ENCODE measurements around the gene PPIF.
A peak's percentile ranks its signal among the peaks of the same experiment; 100 is the strongest.

PPIF gene

DNA sequence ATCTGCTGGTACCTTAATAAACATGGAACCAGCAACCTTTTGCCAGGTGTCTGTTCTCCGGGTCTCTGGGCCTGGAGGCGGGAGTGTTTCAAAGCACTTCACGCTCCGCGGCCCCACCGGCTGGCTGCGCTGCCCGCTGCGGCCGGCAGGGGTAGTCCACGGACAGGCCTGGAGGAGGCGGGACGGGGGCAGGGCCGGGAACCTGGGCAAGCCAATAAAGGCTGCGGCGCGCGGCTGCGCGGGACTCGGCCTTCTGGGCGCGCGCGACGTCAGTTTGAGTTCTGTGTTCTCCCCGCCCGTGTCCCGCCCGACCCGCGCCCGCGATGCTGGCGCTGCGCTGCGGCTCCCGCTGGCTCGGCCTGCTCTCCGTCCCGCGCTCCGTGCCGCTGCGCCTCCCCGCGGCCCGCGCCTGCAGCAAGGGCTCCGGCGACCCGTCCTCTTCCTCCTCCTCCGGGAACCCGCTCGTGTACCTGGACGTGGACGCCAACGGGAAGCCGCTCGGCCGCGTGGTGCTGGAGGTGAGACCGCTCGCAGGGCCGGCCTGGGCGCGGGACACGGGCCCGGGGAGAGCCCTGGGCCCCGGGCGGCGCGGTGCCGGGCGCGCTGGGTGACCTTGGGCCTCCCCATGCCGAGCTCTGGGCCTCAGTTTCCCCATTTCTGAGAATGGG lies at the start of gene PPIF:
Gene PPIF, plus strand, starts transcription at position 244 of the 668 bp plus-strand sequence. Its CDS starts 80 bp downstream, at position 324.
- H3K4me1 ChIP-seq (ENCODE audit: control insufficient read depth, insufficient read depth, low read length), result peaks cover 75% of the 10 kb centered on the region
- peak within 1 kb of the TSS; percentile 90 for H3K9ac ChIP-seq (ENCODE audit: low read length)

DNA sequence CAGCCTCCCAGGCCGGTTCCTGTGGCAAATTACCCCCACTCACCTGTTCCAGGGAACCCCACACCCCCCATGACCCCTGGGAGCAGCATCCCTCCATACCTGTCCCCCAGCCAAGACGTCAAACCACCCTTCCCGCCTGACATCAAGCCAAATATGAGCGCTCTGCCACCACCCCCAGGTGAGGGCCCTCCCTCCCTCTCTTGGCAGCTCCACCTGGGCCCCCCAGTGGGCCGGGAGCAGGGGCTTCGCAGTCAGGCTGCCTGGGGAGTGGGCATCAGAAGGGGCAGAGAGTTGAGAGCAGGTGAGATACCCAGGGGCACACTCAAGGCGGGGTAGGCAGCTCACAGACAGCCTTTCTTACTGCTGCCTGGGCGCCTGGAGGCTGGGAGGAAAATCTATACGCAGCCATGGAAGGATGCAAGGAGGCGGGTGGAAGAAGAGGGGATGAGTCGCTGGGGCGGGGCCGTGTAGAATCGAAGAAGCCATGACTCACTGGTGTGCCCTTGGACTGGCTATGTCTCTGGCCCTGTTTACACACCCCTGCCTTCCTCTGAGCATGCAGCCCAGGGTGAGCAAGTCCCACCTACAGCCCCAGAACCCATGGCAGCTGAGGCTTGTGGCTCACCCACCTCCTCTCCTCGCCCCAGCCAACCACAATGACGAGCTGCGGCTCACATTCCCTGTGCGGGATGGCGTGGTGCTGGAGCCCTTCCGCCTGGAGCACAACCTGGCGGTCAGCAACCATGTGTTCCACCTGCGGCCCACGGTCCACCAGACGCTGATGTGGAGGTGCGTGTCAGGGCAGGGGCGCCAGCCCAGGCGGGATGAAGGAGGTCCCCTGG lies 48.6 kb upstream of the PPIF start:
- H3K36me3 ChIP-seq (ENCODE audit: control insufficient read depth, insufficient read depth, low read length), result peaks cover 68% of the 10 kb centered on the region
- no peaks in the 10 kb centered on the region for H3K9me3 ChIP-seq (ENCODE audit: control insufficient read depth, low read length)
- H3K9ac ChIP-seq (ENCODE audit: low read length), result peak overlapping the region; percentile 8

More for the DNA sequence above, at the start of gene PPIF:
- peak within 1 kb of the TSS; percentile 44 for H3K4me3 ChIP-seq (ENCODE audit: low read length)
- no peaks in the 10 kb centered on the region for H3K27me3 ChIP-seq (ENCODE audit: control insufficient read depth, insufficient read depth, low read length)
- H3K36me3 ChIP-seq (ENCODE audit: control insufficient read depth, insufficient read depth, low read length), result peaks cover 18% of the 10 kb centered on the region
- H3K9me3 ChIP-seq (ENCODE audit: control insufficient read depth, low read length), result no peaks in the 10 kb centered on the region

DNA sequence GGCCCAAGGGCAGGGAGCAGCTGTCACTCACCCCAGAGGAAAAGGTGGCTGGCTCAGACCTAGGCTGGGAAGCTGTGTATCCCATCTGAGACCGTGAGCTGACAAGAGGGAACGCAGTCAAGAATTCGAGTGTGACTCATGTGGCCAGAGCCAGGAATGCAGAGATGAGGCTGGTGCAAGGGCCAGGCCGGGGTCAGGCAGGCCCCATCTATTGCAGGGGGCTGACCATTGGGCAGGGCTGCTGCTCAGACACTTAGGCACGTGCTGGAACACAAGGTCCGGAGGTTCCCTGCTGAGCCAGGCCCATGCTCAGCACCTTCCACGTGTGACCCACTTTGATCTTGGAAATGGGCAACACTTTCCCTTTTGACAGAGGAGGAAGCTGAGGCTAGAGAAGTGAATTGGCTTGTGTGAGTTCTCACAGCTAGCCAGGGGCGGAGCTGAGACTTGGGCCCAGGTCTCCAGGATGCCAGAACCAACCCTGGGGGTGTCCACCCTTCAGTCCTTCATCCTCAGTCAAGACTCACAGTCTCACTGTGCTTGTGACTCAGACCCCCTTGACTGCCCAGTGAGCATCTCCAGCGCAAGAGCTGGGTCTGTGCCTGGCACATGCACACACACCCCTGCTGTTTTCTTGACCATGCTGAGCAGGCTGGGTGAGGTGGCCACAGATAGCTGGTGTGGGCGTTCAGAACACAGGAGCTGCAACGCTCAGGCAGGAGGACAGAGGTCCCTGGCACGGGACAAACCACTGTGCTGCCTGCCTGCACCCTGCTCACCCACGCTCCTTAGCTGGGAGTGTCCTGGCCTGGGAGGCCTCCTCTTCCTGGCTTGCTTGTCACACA lies 47.6 kb upstream of the PPIF start:
- Histone ChIP-seq H3K4me3 (ENCODE audit: low read length) (no peak overlapping the region), H3K27me3 (ENCODE audit: control insufficient read depth, insufficient read depth, low read length) (no peaks in the 10 kb centered on the region), H3K4me1 (ENCODE audit: control insufficient read depth, insufficient read depth, low read length) (peaks cover 18% of the 10 kb centered on the region), H3K9ac (ENCODE audit: low read length) (no peak overlapping the region), H3K9me3 (ENCODE audit: control insufficient read depth, low read length) (no peaks in the 10 kb centered on the region), H3K36me3 (ENCODE audit: control insufficient read depth, insufficient read depth, low read length) (peaks cover 74% of the 10 kb centered on the region)

More for the DNA sequence above, 48.6 kb upstream of the PPIF start:
- Histone ChIP-seq H3K4me3 (ENCODE audit: low read length) (no peak overlapping the region), H3K4me1 (ENCODE audit: control insufficient read depth, insufficient read depth, low read length) (peaks cover 28% of the 10 kb centered on the region), H3K27me3 (ENCODE audit: control insufficient read depth, insufficient read depth, low read length) (no peaks in the 10 kb centered on the region)

DNA sequence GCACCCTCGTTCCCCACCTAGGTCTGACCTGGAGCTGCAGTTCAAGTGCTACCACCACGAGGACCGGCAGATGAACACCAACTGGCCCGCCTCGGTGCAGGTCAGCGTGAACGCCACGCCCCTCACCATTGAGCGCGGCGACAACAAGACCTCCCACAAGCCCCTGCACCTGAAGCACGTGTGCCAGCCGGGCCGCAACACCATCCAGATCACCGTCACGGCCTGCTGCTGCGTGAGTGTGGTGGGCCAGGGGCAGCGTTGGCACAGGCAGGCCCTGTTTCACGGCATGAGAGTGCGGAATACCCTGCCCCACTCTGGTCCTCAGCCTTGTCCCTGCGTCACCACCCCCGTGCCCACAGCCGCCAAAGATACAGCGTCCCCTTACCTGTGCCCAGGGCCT lies 46.6 kb upstream of the PPIF start:
- no peaks in the 10 kb centered on the region for H3K27me3 ChIP-seq (ENCODE audit: control insufficient read depth, insufficient read depth, low read length)
- H3K4me3 ChIP-seq (ENCODE audit: low read length), result no peak overlapping the region
- H3K4me1 ChIP-seq (ENCODE audit: control insufficient read depth, insufficient read depth, low read length), result peaks cover 23% of the 10 kb centered on the region
- peaks cover 82% of the 10 kb centered on the region for H3K36me3 ChIP-seq (ENCODE audit: control insufficient read depth, insufficient read depth, low read length)
- no peaks in the 10 kb centered on the region for H3K9me3 ChIP-seq (ENCODE audit: control insufficient read depth, low read length)
- H3K9ac ChIP-seq (ENCODE audit: low read length), result no peak overlapping the region

DNA sequence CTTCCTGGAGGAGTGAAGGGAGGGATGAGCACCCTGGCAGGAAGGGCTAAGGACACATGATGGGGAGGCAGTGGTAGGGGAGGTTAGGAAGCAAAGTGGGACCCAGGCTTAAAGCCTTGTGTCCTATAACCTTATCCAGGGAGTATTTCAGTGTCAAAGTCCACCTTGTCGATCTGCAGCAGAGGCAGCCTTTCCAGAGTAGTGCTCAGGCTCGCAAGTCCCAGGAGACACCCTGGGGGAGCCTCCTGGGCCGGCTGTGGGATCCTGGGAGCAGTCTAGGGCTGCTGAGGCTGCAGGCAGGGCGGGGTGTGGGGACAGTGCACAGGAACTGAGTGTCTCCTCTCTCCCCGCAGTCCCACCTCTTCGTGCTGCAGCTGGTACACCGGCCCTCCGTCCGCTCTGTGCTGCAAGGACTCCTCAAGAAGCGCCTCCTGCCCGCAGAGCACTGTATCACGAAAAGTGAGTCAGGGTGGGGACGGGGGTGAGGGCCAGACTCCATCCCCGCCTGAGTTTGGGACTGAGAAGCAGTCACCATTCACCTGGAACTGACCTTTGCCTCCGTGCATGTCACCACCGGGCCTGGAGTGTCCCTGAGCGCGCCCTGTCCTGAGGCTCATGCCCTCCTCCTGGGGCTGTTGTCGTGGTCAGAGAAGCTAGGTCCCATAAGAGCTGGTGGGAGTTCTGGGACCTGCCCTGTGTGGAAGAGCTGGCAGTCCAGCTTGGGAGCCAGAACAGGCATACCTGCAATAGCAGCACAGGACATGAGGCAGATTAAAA lies 45.3 kb upstream of the PPIF start:
- Histone ChIP-seq H3K4me3 (ENCODE audit: low read length) (no peak overlapping the region), H3K27me3 (ENCODE audit: control insufficient read depth, insufficient read depth, low read length) (no peaks in the 10 kb centered on the region), H3K9me3 (ENCODE audit: control insufficient read depth, low read length) (no peaks in the 10 kb centered on the region), H3K9ac (ENCODE audit: low read length) (no peak overlapping the region), H3K36me3 (ENCODE audit: control insufficient read depth, insufficient read depth, low read length) (peaks cover 85% of the 10 kb centered on the region), H3K4me1 (ENCODE audit: control insufficient read depth, insufficient read depth, low read length) (peaks cover 23% of the 10 kb centered on the region)

DNA sequence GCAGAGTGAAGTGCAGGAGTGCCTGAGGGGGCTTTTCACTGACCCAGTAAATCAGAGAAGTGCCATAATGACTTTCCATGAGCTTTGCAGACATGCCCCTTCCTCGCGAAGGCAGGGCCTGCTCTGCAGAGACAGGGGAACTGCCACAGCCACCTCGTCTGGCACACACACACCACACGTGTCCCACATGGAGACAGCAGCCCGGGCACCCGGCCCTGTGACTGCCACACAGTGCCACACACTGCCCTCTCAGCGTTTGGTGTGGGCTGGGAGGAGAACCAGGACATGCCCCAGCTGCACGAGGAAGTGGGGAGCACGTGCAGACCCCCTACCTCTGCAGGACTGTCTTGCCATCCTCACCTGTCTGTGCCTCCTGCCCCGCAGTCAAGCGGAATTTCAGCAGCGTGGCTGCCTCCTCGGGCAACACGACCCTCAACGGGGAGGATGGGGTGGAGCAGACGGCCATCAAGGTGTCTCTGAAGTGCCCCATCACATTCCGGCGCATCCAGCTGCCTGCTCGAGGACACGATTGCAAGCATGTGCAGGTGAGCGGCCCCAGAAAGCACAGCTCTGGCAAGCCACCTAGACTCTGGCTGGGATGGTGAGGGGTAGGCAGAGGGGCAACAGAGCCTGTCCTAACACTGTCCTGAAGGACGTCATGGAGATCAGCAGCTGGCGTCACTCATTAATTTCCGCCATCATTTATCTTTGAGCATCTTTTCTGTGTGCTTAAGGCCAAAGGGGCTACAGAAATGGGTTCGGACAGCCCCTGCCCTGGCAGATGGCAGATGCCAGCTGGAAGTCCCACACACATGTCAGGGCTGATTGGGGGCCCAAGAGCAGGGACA lies 43.4 kb upstream of the PPIF start:
- Histone ChIP-seq H3K36me3 (ENCODE audit: control insufficient read depth, insufficient read depth, low read length) (peaks cover 82% of the 10 kb centered on the region), H3K9ac (ENCODE audit: low read length) (no peak overlapping the region), H3K4me3 (ENCODE audit: low read length) (no peak overlapping the region)

DNA sequence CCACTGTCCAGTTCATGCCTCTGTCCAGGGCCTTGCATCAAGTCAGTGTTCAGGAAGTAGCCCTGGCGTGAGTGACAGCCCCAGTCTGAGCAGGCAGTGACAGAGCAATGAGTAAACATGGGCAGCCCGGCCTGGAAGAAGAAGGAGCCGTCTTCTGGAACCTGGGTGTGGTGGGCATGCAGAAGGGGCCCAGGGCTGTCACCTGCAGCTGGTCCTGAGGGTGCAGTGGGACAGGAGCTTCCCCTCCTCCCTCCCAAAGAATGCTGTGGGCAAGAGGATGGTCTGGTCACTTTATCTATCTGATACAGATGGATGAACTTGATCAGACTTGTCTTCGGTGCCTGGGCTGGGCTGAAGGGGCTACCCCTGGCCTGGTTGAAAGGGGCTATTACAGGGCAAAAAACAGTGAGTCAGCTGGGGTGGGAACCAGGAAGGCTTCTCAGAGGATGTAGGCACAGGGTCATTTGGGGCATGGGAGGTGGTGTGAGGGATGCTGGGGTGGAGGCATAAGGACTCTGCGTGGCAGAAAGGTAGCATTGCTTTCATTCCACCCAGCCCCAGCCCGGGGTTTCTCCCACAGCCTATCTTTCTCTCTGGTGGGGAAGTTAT lies 42.7 kb upstream of the PPIF start:
- Histone ChIP-seq H3K4me1 (ENCODE audit: control insufficient read depth, insufficient read depth, low read length) (peaks cover 18% of the 10 kb centered on the region), H3K36me3 (ENCODE audit: control insufficient read depth, insufficient read depth, low read length) (peaks cover 79% of the 10 kb centered on the region), H3K9me3 (ENCODE audit: control insufficient read depth, low read length) (no peaks in the 10 kb centered on the region)

More for the DNA sequence above, 43.4 kb upstream of the PPIF start:
- Histone ChIP-seq H3K4me1 (ENCODE audit: control insufficient read depth, insufficient read depth, low read length) (peaks cover 17% of the 10 kb centered on the region), H3K9me3 (ENCODE audit: control insufficient read depth, low read length) (no peaks in the 10 kb centered on the region), H3K27me3 (ENCODE audit: control insufficient read depth, insufficient read depth, low read length) (no peaks in the 10 kb centered on the region)

DNA sequence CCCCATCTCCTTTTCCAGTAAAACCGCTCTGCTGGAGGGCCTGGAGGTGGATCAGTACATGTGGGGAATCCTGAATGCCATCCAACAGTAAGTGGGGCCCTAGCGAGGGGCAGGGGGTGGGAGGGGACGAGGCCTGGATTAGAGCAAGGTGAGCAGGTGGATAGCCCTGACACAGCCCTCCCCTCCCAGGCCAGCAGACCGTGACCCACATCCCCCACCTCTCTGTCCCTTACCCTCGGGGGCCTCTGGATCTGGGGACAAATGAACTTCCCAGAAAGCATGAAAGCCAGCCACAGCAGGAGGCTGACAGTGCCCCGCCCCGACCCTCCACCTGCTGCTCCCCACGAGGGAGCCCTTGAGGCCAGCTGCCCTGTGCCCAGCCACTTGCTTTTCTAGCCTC lies 41.8 kb upstream of the PPIF start:
- peaks cover 25% of the 10 kb centered on the region for H3K4me1 ChIP-seq (ENCODE audit: control insufficient read depth, insufficient read depth, low read length)
- no peak overlapping the region for H3K9ac ChIP-seq (ENCODE audit: low read length)
- no peaks in the 10 kb centered on the region for H3K27me3 ChIP-seq (ENCODE audit: control insufficient read depth, insufficient read depth, low read length)
- H3K36me3 ChIP-seq (ENCODE audit: control insufficient read depth, insufficient read depth, low read length), result peaks cover 69% of the 10 kb centered on the region
- H3K4me3 ChIP-seq (ENCODE audit: low read length), result no peak overlapping the region
- H3K9me3 ChIP-seq (ENCODE audit: control insufficient read depth, low read length), result no peaks in the 10 kb centered on the region

More for the DNA sequence above, 42.7 kb upstream of the PPIF start:
- H3K27me3 ChIP-seq (ENCODE audit: control insufficient read depth, insufficient read depth, low read length), result no peaks in the 10 kb centered on the region
- no peak overlapping the region for H3K4me3 ChIP-seq (ENCODE audit: low read length)
- H3K9ac ChIP-seq (ENCODE audit: low read length), result no peak overlapping the region

DNA sequence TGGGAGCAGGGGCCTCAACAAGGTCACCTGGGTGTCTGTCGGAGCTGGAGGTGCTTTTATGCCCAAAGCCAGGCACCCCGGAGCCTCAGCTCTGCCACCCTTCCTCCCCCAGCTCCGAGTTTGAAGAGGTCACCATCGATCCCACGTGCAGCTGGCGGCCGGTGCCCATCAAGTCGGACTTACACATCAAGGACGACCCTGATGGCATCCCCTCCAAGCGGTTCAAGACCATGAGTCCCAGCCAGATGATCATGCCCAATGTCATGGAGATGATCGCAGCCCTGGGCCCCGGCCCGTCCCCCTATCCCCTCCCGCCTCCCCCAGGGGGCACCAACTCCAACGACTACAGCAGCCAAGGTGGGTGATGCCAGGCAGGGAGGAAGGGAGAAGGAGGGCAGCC lies 41.3 kb upstream of the PPIF start:
- no peaks in the 10 kb centered on the region for H3K27me3 ChIP-seq (ENCODE audit: control insufficient read depth, insufficient read depth, low read length)
- H3K9ac ChIP-seq (ENCODE audit: low read length), result no peak overlapping the region
- H3K4me1 ChIP-seq (ENCODE audit: control insufficient read depth, insufficient read depth, low read length), result peaks cover 30% of the 10 kb centered on the region
- no peak overlapping the region for H3K4me3 ChIP-seq (ENCODE audit: low read length)
- H3K9me3 ChIP-seq (ENCODE audit: control insufficient read depth, low read length), result no peaks in the 10 kb centered on the region
- H3K36me3 ChIP-seq (ENCODE audit: control insufficient read depth, insufficient read depth, low read length), result peaks cover 67% of the 10 kb centered on the region

DNA sequence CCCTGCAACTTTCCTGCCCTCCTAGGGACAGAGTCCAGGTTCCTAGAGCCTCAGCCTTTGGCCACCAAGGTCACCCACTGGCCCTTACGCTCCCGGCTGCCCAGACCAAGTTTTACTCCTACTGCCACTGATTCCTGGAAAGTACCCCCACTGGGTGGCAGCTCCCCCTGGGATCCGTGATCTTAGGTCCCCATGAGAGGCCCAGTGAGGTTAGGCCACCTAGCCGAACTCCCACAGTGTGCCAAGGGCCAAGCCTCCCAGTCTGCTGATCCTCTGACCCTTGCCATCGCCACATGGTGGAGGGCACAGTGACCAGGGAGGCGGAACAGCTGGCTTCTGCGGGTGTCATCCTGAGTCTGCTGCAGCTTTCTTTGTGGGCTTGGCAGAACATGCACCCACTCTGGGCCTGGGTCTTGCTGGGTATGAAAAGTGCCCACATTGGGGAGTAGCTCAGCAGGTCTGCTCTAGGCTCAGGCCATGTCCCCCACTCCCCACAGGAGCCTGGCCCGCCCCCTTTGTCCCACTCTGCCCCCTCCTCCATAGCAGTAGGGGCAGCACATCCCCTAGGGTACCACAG lies 40.5 kb upstream of the PPIF start:
- no peak overlapping the region for H3K4me3 ChIP-seq (ENCODE audit: low read length)
- H3K9ac ChIP-seq (ENCODE audit: low read length), result no peak overlapping the region
- peaks cover 37% of the 10 kb centered on the region for H3K4me1 ChIP-seq (ENCODE audit: control insufficient read depth, insufficient read depth, low read length)
- H3K9me3 ChIP-seq (ENCODE audit: control insufficient read depth, low read length), result no peaks in the 10 kb centered on the region
- H3K27me3 ChIP-seq (ENCODE audit: control insufficient read depth, insufficient read depth, low read length), result no peaks in the 10 kb centered on the region
- peaks cover 59% of the 10 kb centered on the region for H3K36me3 ChIP-seq (ENCODE audit: control insufficient read depth, insufficient read depth, low read length)

Measured in mucosa of stomach (tissue), 1 donor.